ENCODE data around the gene FGD2.

FGD2 gene

GRCh38 chr6:37033819-37034795, 28.7 kb downstream of the FGD2 start:
- TF ChIP-seq REST (IDR thresholded peaks at IDR 0.05; ENCODE audit: insufficient replicate concordance, low read depth) (no peak), GABPA (IDR thresholded peaks at IDR 0.05; ENCODE audit: low read depth) (no peak), SPI1 (IDR thresholded peaks at IDR 0.05; ENCODE audit: borderline replicate concordance, low read depth) (peak; percentile 48; the same call in 1 of the 2 replicates), CTCF (IDR thresholded peaks at IDR 0.05; ENCODE audit: insufficient read depth, low read length) (no peak), POLR2AphosphoS5 (IDR thresholded peaks at IDR 0.05; ENCODE audit: low read depth) (no peak)
- no peak overlapping the region for H3K4me3 ChIP-seq (replicated peaks; ENCODE audit: insufficient read depth, low read length)
- DNase-seq (ENCODE audit: low read depth in 1 of 2, low spot score in 1 of 2): peak in 1 of 2 experiments; percentile 50
- no peaks in the 10 kb centered on the region for H3K27me3 ChIP-seq (ENCODE audit: insufficient read depth, poor library complexity, severe bottlenecking)
- no peak overlapping the region for H3K27ac ChIP-seq (replicated peaks)

GRCh38 chr6:37036146-37036545, 30.7 kb downstream of the FGD2 start:
- no peaks in the 10 kb centered on the region for H3K27me3 ChIP-seq (ENCODE audit: insufficient read depth, poor library complexity, severe bottlenecking)
- no peak for DNase-seq (ENCODE audit: low read depth in 1 of 2, low spot score in 1 of 2)
- TF ChIP-seq POLR2AphosphoS5 (IDR thresholded peaks at IDR 0.05; ENCODE audit: low read depth): no peak
- no peak overlapping the region for H3K27ac ChIP-seq (replicated peaks)
- H3K4me3 ChIP-seq (replicated peaks; ENCODE audit: insufficient read depth, low read length): no peak overlapping the region

GRCh38 chr6:37038292-37039198, 33.1 kb downstream of the FGD2 start:
- TF ChIP-seq GABPA (IDR thresholded peaks at IDR 0.05; ENCODE audit: low read depth) (no peak), SPI1 (IDR thresholded peaks at IDR 0.05; ENCODE audit: borderline replicate concordance, low read depth) (no peak), POLR2AphosphoS5 (IDR thresholded peaks at IDR 0.05; ENCODE audit: low read depth) (no peak), REST (IDR thresholded peaks at IDR 0.05; ENCODE audit: insufficient replicate concordance, low read depth) (no peak), CTCF (IDR thresholded peaks at IDR 0.05; ENCODE audit: insufficient read depth, low read length) (no peak)
- Histone ChIP-seq H3K27ac (replicated peaks) (no peak overlapping the region; the same call in 1 of the 2 replicates), H3K27me3 (ENCODE audit: insufficient read depth, poor library complexity, severe bottlenecking) (no peaks in the 10 kb centered on the region), H3K4me3 (replicated peaks; ENCODE audit: insufficient read depth, low read length) (no peak overlapping the region)
- no peak for DNase-seq (ENCODE audit: low read depth in 1 of 2, low spot score in 1 of 2)

- no peak overlapping the region for H3K4me3 ChIP-seq (replicated peaks; ENCODE audit: insufficient read depth, low read length)
- H3K27ac ChIP-seq (replicated peaks): peak overlapping the region; percentile 1; the same call in 1 of the 2 replicates
- TF ChIP-seq SPI1 (IDR thresholded peaks at IDR 0.05; ENCODE audit: borderline replicate concordance, low read depth) (peak; percentile 41; the same call in 1 of the 2 replicates), REST (IDR thresholded peaks at IDR 0.05; ENCODE audit: insufficient replicate concordance, low read depth) (no peak), POLR2AphosphoS5 (IDR thresholded peaks at IDR 0.05; ENCODE audit: low read depth) (0 out of 2 replicates have a peak, but pooled peaks have one; percentile 22)
- no peaks in the 10 kb centered on the region for H3K27me3 ChIP-seq (ENCODE audit: insufficient read depth, poor library complexity, severe bottlenecking)
- peak; percentile 50 to 78 for DNase-seq (ENCODE audit: low read depth in 1 of 2, low spot score in 1 of 2)
Observed at GRCh38 chr6:37039958-37040357, 34.5 kb downstream of the FGD2 start.
